Activated effector memory CD4-positive, alpha-beta T cell treated with anti-CD3 and anti-CD28 coated beads, Interleukin-2, amount 50 U/mL, for 16 hours (primary cell): ENCODE measurements around the gene PPL.
"Not testable (repeated sequence)": the region's sequence is repeated elsewhere in the genome, so short reads cannot be mapped to it uniquely, and the experiment has no call there.

Source experiments
- DNase-seq: peaks from one replicate; pipeline ENCODE4 v3.0.0-alpha.2; 2020

PPL gene

GRCh38 chr16:4904942-4905615 is 31.9 kb downstream of the PPL start:
- DNase-seq = no peak

GRCh38 chr16:4904108-4904941 is 32.6 kb downstream of the PPL start:
- DNase-seq = no peak

DNA sequence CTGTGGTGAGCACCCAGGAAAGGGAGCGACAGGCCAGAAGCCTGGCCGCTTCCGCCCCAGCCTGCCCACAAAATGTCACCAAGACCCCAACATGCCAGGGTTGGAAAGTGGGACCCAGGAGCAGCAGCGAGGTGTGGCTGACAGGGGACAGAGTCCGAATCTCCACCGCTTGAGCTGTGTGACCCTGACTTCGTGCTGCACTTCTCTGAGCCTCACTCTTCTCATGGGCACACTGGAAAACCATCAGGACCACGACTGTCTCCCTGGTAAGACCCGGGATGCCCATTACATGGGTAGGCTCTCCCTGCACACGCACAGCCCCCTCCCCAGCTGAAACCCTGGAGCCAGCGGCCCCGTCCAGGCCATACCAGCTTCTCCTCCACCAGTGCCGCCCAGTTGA is 34.9 kb downstream of the PPL start:
- DNase-seq = no peak

- DNase-seq = no peak
Measured at GRCh38 chr16:4900750-4901149, 36.2 kb downstream of the PPL start.

DNA sequence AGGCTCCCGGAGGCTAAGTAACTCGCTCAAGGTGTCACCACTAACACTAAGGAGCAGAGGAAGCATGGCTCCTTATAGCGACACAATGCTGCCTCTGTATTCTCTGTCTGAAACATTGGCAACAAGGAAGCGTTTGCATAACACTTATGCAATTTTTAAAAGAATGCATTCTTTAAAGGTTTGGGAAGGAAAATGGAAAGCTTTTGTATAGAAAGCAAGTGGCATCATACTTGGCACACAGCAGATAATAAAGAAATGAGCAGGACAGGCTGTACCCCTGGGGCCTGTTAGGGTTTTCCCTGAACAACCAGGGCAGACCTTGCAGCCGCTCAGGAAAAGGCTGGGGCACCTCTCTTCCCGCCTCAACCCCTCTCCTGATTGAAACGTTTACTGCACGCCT is 36.9 kb downstream of the PPL start:
- no peak for DNase-seq

GRCh38 chr16:4899474-4899846 is 37.5 kb downstream of the PPL start:
- DNase-seq = no peak

DNA sequence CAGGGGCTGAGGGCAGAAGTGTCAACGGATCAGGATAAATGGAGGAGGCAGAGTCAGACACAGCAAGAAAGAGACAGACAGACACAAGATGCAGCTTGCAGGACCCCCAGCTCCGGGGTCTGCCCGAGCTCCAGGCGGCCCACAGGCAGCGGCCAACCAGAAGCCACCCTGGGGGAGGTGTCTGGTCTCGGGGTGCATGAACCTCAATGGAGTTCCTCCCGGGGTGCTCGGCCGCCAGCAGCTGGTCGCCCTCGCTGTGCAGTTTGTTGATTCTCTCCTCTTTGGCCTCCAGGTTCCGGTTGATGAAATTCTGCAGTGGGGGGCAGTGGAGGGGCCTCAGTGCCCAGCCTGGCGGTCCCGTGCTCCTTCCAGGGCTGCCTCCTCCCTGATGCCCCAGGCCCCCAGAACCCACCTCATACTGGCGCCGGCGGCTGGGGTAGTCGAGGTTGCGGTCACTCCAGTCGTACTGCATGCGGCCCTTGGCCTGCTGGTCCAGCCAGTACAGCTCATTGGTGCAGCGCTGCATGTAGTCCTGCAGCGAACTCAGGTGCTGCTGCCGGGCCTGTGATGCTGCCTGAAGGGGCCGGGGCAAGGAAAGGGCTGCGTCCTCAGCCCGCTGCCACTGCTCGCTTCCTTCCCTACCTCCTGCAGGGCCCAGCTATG is 38.0 kb downstream of the PPL start:
- DNase-seq = no peak

- DNase-seq = no peak
Measured at GRCh38 chr16:4897328-4897727, 39.6 kb downstream of the PPL start.

- not testable (repeated sequence) for DNase-seq
Measured at GRCh38 chr16:4896761-4897160, 40.2 kb downstream of the PPL start.

GRCh38 chr16:4895366-4895765 is 41.6 kb downstream of the PPL start:
- no peak for DNase-seq

DNA sequence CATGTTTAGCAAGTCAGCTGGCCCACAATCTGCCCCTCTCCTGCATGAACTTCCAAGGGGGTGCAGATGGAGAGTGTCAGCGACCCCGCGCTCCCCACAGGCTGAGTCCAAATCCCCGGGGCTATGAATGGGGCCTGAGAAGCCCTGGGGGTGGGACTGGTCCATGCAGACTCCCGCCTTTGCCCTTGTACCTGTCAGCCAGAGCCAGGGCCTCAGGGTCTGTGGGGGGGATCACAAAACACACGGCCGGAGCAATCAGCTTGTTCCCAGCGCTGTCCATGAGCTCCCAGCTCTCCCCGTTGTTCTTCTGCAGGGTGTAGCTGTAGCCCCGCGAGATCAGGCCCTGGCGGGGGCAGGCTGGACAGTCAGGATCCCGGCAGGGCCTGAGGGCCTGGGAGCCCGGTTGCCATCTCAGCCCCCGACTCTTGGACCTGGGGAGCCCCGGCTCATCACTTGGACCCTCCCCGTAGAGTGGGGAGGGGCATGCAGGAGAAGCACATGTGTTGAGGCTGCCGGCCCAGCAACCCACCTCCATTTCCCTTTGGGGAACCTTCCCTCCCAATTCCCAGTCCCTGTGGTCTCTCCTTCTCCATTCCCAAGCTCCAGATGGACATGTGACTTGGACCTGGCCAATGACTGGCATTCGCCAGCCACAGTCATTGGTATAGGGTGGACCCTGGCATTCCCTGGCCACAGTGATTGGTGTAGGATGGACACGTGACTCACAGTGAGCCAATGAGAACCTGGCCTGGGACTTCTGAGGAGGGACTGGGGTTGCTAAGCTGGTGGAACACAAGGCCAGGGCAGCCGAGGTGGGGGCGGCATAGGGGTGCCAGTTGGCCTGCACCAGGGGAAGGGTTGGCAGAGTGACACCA is 42.4 kb downstream of the PPL start:
- no peak for DNase-seq

DNA sequence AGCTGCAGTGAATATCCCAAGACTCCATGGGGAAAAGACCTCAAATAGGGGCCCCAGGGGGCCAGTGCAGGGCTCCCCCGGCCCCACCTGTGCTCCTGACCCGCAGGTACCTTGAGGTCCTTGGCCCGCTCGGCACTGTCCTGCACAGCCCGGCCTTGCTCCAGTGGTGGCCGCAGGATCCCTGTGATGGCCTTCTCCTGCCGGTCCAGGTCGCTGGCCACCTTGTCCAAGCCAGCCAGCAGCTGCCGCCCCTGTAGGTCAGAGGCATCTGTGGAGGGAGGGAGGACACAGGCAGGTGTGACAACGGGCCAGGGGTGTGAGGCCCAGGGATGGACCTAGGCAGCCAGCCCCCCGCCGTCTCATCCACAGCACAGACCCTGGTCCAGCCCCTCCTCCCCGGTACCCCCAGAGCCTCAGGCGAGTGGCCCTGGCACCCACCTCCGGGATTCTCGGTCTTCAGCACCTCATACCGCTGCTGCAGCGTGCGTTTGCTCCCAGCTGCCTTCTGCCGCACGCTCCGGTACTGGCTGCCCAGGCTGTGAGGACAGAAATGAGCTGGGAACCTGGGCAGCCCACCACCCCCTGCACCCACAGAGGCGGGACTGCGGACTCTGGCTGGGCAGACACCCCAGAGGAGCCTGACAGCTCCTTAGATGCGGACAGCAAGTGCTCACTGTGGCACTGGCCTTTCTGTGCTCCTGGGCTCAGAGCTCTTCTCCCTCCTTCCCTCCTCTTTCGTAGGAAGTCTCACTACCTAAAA is 43.7 kb downstream of the PPL start:
- DNase-seq = no peak

- no peak for DNase-seq
Measured at GRCh38 chr16:4892361-4893102, 44.4 kb downstream of the PPL start.

DNA sequence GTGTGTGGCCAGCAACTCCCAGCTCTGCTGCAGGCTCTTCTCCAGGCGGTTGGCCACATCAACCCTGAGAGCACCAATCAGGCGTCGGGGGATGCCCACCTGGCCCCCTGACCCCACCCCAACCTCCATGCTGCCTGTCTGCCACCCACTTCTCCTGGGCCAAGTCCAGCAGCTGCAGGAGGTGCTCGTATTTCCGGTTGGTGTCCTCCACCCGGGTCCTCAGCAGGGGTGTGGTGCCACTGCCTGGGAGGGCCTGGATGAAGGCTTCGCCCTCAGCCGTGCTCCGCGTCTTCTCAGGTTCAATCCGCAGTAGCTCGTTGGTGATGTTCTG is 45.1 kb downstream of the PPL start:
- no peak for DNase-seq

- no peak for DNase-seq
Measured at GRCh38 chr16:4891097-4891885, 45.7 kb downstream of the PPL start.

DNA sequence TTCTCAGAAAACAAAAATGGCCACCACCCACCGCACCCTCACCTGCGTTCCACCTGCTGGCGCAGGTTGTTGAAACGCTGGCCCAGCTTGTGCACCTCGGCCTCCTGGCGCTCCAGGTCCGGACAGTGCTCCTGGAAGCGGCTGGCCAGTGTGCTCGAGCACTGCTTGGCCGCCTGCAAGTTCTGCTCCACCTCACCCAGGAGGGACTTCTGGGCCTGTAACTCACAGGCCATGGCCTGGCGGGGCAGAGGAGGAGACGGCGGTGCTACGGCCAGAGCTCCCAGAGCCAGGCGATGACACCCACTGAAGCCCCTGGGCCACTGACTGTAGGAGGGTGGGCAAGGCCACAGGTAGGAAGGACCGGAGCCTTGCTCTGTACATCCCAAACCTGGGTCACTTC is 46.3 kb downstream of the PPL start:
- no peak for DNase-seq

- DNase-seq = no peak
Measured at GRCh38 chr16:4890026-4890425, 46.9 kb downstream of the PPL start.

GRCh38 chr16:4888428-4889135 is 48.4 kb downstream of the PPL start:
- no peak for DNase-seq

DNA sequence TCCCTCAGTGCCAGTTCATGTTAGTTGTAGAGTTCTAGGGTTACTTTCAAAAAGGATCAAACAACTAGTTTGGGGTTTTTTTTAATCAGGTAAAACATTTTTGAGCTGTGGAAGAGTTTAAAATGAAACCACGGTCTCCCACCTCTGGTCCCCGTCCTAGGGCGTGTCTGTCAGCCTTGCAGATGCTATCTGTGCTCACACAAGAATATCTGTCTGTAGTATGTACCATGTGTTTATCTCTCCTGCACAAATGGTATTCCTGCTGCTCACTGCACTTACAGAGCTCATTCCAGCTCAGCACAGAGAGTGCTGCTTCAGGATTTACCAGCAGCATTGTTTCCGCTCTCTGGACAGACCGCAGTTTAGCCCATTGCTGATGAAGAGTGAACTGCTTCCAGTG is 50.8 kb downstream of the PPL start:
- DNase-seq = no peak
